Naive thymus-derived CD4-positive, alpha-beta T cell (primary cell): ENCODE results near the gene IFIH1. TPM values are rescaled to one million over a fixed set of nuclear protein-coding genes. Genes with fewer than 3 reads are reported as not detected.
A peak's percentile ranks its signal among the peaks of the same experiment; 100 is the strongest.

Experiments
- ATAC-seq: fragments of 150-1000 bp; cut with Tn5 transposase; 2 replicates; pipeline ENCODE4 v1.10.0; 2021; ENCODE audit warnings: mild to moderate bottlenecking, moderate library complexity
- CTCF ChIA-PET: fragments of 350-600 bp; sonication (Branson Sonifier 250); formaldehyde crosslinking; loops from one replicate; lab custom pipeline; 2021; ENCODE audit warnings: antibody characterized with exemption; lab: Charles Lee
- POLR2A ChIA-PET: fragments of 350-600 bp; sonication (Branson Sonifier 250); formaldehyde crosslinking; loops from one replicate; lab custom pipeline; 2021; ENCODE audit warnings: antibody characterized with exemption, inconsistent platforms; lab: Charles Lee
- DNase-seq, 9 donors: peaks; one replicate each; pipeline versions ENCODE4 v3.0.0 to v3.0.0-alpha.2; 2020 to 2022; ENCODE audit warnings: mixed read lengths in 1 of 9
- H3K27ac ChIP-seq: one replicate; pipeline ENCODE4 v1.7.0; 2013; ENCODE audit warnings: mild to moderate bottlenecking, low read depth, low read length, moderate library complexity
- H3K27me3 ChIP-seq, 2 donors: one replicate each; pipeline ENCODE4 v1.7.0; 2013; ENCODE audit warnings: low read length in 2 of 2, mild to moderate bottlenecking in 2 of 2, moderate library complexity in 2 of 2; ENCODE audit not compliant: control insufficient read depth in 2 of 2, insufficient read depth in 2 of 2
- H3K36me3 ChIP-seq, 3 experiments: 1 replicate in 2 of 3; 2 replicates in 1 of 3; pipeline ENCODE4 v1.7.0; 2013; ENCODE audit warnings: low read length in 3 of 3, mild to moderate bottlenecking in 3 of 3, moderate library complexity in 1 of 3; ENCODE audit not compliant: insufficient read depth in 3 of 3, control insufficient read depth in 2 of 3
- H3K4me1 ChIP-seq, 2 donors: one replicate each; pipeline ENCODE4 v1.7.0; 2013; ENCODE audit warnings: low read length in 2 of 2, mild to moderate bottlenecking in 2 of 2, moderate library complexity in 1 of 2; ENCODE audit not compliant: control insufficient read depth in 2 of 2, insufficient read depth in 2 of 2
- H3K4me3 ChIP-seq: 2 replicates; pipeline ENCODE4 v1.7.0; 2013; ENCODE audit warnings: mild to moderate bottlenecking, low read length
- H3K9me3 ChIP-seq, 3 experiments: 1 replicate in 2 of 3; 2 replicates in 1 of 3; pipeline ENCODE4 v1.7.0; 2013; ENCODE audit warnings: low read length in 3 of 3; ENCODE audit not compliant: control insufficient read depth in 2 of 3
- H3K27ac Mint-ChIP-seq, 9 donors: one replicate each; pipeline ENCODE4 v1.8.0; 2020 to 2022; ENCODE audit warnings: mixed read lengths in 9 of 9, mild to moderate bottlenecking in 8 of 9, moderate library complexity in 5 of 9, inconsistent platforms in 2 of 9
- H3K27me3 Mint-ChIP-seq, 5 donors: one replicate each; pipeline ENCODE4 v1.8.0; 2021 to 2022; ENCODE audit warnings: mixed read lengths in 5 of 5, mild to moderate bottlenecking in 1 of 5
- H3K36me3 Mint-ChIP-seq, 5 donors: one replicate each; pipeline ENCODE4 v1.8.0; 2020 to 2022; ENCODE audit warnings: mixed read lengths in 5 of 5, mild to moderate bottlenecking in 3 of 5, inconsistent platforms in 1 of 5
- H3K4me1 Mint-ChIP-seq, 7 donors: one replicate each; pipeline ENCODE4 v1.8.0; 2020 to 2022; ENCODE audit warnings: mixed read lengths in 7 of 7, mild to moderate bottlenecking in 3 of 7, inconsistent platforms in 1 of 7
- H3K4me3 Mint-ChIP-seq, 10 donors: one replicate each; pipeline ENCODE4 v1.8.0; 2020 to 2022; ENCODE audit warnings: mild to moderate bottlenecking in 10 of 10, mixed read lengths in 10 of 10, moderate library complexity in 6 of 10, inconsistent platforms in 2 of 10
- H3K9me3 Mint-ChIP-seq, 11 donors: one replicate each; pipeline ENCODE4 v1.8.0; 2020 to 2022; ENCODE audit warnings: mixed read lengths in 11 of 11, mild to moderate bottlenecking in 4 of 11, inconsistent platforms in 1 of 11, moderate library complexity in 1 of 11
- intact Hi-C, 2 donors: fragments of 100-400 bp; cut with micrococcal nuclease; formaldehyde crosslinking; loops; one replicate each; pipeline ENCODE4 v1.15.1; 2023
- polyA plus RNA-seq, 2 donors: library from polyadenylated mRNA; unstranded; fragments of 300-500 nt; fragmentation: Illumina TruSeq; gene quantifications; one replicate each; pipeline ENCODE4 v1.2.3, GENCODE V29; 2021
- total RNA-seq, 6 experiments: library from RNA in 5 of 6; stranded (reverse) in 5 of 6; gene quantifications; 1 replicate in 5 of 6; 2 replicates in 1 of 6; pipeline ENCODE4 v1.2.3 and lab custom pipeline; 2021 to 2026

Gene IFIH1
- total and polyA plus RNA-seq, 7 experiments from 2014 or later: 14.5 to 77.9 (median 23.1) TPM

DNA sequence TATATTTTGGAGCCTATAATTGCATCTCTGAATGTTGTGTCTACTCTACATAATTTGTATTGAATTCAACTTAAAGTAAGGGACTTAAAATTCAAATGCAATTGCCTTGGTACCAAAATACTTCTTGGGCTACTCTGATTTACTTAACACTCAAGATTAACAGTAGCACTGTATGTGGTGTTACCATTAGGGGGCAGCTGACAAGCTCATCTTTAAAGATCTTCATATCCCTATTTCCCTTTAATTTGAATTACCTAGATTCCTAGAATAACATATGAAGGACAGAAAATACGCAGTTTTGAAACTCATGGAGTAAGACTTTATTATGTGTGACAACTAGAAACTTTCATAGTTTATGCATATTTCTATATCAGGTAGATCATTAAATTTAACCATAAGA lies 37.8 kb downstream of the IFIH1 start:
- DNase-seq: no peak
- Histone ChIP-seq H3K27me3 (no peaks in the 10 kb centered on the region), H3K4me3 (no peak overlapping the region), H3K9me3 (no peaks in the 10 kb centered on the region), H3K4me1 (no peaks in the 10 kb centered on the region), H3K36me3 (peaks cover 2 to 58% (median 24%) of the 10 kb centered on the region in 3 experiments), H3K27ac (no peak overlapping the region)
- Mint-ChIP-seq H3K27ac (no peak overlapping the region), H3K36me3 (peaks cover 27 to 68% (median 50%) of the 10 kb centered on the region in 5 donors), H3K4me3 (no peak overlapping the region), H3K4me1 (peaks cover 0 to 2% (median 0%) of the 10 kb centered on the region in 7 donors), H3K9me3 (no peaks in the 10 kb centered on the region), H3K27me3 (no peaks in the 10 kb centered on the region)
- CTCF ChIA-PET: no interaction called here
- POLR2A ChIA-PET: no interaction called here
- ATAC-seq: no peak
- intact Hi-C loops: no loop called here

- ATAC-seq: no peak
- Histone ChIP-seq H3K4me1 (no peaks in the 10 kb centered on the region), H3K9me3 (no peaks in the 10 kb centered on the region), H3K4me3 (no peak overlapping the region), H3K36me3 (peaks cover 2 to 42% (median 4%) of the 10 kb centered on the region in 3 experiments), H3K27ac (no peak overlapping the region), H3K27me3 (no peaks in the 10 kb centered on the region)
- ChIA-PET CTCF (interaction anchor here (3.1 kb wide), 1 partner anchor 23 kb away, joined by 16 read pairs; no protein-coding TSS in a partner anchor), POLR2A (no interaction called here)
- Mint-ChIP-seq H3K27me3 (no peaks in the 10 kb centered on the region), H3K36me3 (peaks cover 27 to 69% (median 58%) of the 10 kb centered on the region in 5 donors), H3K4me3 (no peak overlapping the region), H3K4me1 (no peaks in the 10 kb centered on the region), H3K27ac (no peak overlapping the region), H3K9me3 (no peaks in the 10 kb centered on the region)
- no peak for DNase-seq
- intact Hi-C loops: no loop called here
These were observed 41.1 kb downstream of the IFIH1 start for GRCh38 chr2:162277381-162277780.

DNA sequence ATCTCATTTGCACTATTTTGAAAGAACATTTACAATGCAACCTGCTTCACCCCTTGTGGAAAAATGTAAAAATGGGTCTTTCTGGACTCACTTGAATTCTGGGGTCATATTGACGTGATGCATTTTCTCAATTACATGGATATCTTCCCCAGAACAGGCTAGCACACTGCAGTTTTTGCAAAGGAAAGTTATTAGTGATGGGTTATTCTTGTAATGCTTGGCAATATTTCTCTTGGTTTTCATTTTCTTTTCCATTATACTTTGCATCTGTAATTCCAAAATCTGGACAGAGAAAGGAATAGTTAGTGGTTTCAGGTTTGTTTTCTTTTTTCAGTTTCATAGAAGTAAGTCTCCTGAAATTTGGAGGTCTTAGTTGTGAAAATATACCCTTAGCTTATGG lies 50.5 kb downstream of the IFIH1 start:
- H3K36me3 Mint-ChIP-seq: peaks cover 30 to 73% (median 68%) of the 10 kb centered on the region in 5 donors
- no peaks in the 10 kb centered on the region for H3K27me3 Mint-ChIP-seq
- H3K27ac Mint-ChIP-seq: peak overlapping the region in 1 of 9 donors; percentile 31
- H3K4me1 ChIP-seq: no peaks in the 10 kb centered on the region
- peaks cover 5 to 26% (median 6%) of the 10 kb centered on the region in 3 experiments for H3K36me3 ChIP-seq
- no peak overlapping the region for H3K4me3 ChIP-seq
- POLR2A ChIA-PET: no interaction called here
- CTCF ChIA-PET: no interaction called here
- no peaks in the 10 kb centered on the region for H3K9me3 Mint-ChIP-seq
- H3K4me3 Mint-ChIP-seq: no peak overlapping the region
- no peaks in the 10 kb centered on the region for H3K9me3 ChIP-seq
- H3K27ac ChIP-seq: no peak overlapping the region
- peaks cover 0 to 2% (median 0%) of the 10 kb centered on the region in 7 donors for H3K4me1 Mint-ChIP-seq
- no peaks in the 10 kb centered on the region for H3K27me3 ChIP-seq
- ATAC-seq (no peak), DNase-seq (no peak)
- intact Hi-C loops: no loop called here

DNA sequence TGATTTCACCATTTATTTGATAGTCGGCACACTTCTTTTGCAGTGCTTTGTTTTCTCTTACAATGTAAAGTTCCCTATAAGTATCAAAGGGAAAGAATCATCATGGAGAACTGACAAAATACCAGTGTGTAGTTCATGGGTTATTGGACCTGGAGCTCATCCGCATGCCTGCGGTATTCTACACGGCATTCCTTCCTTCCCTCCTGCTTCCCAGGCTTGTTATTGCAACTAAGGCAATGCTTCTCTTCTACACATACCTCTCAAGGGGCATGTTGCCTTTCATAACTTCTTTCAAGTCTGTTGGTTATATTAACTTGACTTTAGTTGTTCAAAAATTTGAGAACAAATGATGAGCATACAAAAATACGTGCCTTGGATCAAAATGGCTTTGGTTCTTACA lies 51.0 kb downstream of the IFIH1 start:
- Histone ChIP-seq H3K36me3 (peaks cover 5 to 26% (median 6%) of the 10 kb centered on the region in 3 experiments), H3K9me3 (no peaks in the 10 kb centered on the region), H3K4me1 (no peaks in the 10 kb centered on the region), H3K27me3 (no peaks in the 10 kb centered on the region), H3K4me3 (no peak overlapping the region), H3K27ac (no peak overlapping the region)
- intact Hi-C loops: no loop called here
- Mint-ChIP-seq H3K4me1 (peaks cover 0 to 2% (median 0%) of the 10 kb centered on the region in 7 donors), H3K27me3 (no peaks in the 10 kb centered on the region), H3K9me3 (no peaks in the 10 kb centered on the region), H3K27ac (no peak overlapping the region), H3K4me3 (no peak overlapping the region), H3K36me3 (peaks cover 27 to 70% (median 64%) of the 10 kb centered on the region in 5 donors)
- POLR2A ChIA-PET: no interaction called here
- DNase-seq (no peak), ATAC-seq (no peak)
- CTCF ChIA-PET: no interaction called here

GRCh38 chr2:162266460-162266760 lies 52.1 kb downstream of the IFIH1 start:
- Histone ChIP-seq H3K9me3 (no peaks in the 10 kb centered on the region), H3K27ac (no peak overlapping the region), H3K4me1 (peaks cover 0 to 4% of the 10 kb centered on the region in 2 donors), H3K36me3 (peaks cover 0 to 20% (median 5%) of the 10 kb centered on the region in 3 experiments), H3K4me3 (no peak overlapping the region), H3K27me3 (no peaks in the 10 kb centered on the region)
- DNase-seq (no peak), ATAC-seq (no peak)
- Mint-ChIP-seq H3K4me1 (peaks cover 3 to 9% (median 7%) of the 10 kb centered on the region in 7 donors), H3K4me3 (no peak overlapping the region), H3K27ac (peak overlapping the region in 1 of 9 donors; percentile 45), H3K36me3 (peaks cover 21 to 59% (median 54%) of the 10 kb centered on the region in 5 donors), H3K27me3 (no peaks in the 10 kb centered on the region), H3K9me3 (no peaks in the 10 kb centered on the region)
- intact Hi-C loops: no loop called here
- ChIA-PET POLR2A (no interaction called here), CTCF (no interaction called here)

GRCh38 chr2:162265666-162266459 lies 52.6 kb downstream of the IFIH1 start:
- H3K4me1 ChIP-seq: peaks cover 0 to 7% of the 10 kb centered on the region in 2 donors
- Mint-ChIP-seq H3K36me3 (peaks cover 21 to 55% (median 50%) of the 10 kb centered on the region in 5 donors), H3K27ac (no peak overlapping the region), H3K9me3 (no peaks in the 10 kb centered on the region), H3K4me3 (no peak overlapping the region), H3K27me3 (no peaks in the 10 kb centered on the region), H3K4me1 (peaks cover 8 to 12% (median 12%) of the 10 kb centered on the region in 7 donors)
- H3K27ac ChIP-seq: no peak overlapping the region
- intact Hi-C loops: no loop called here
- no peak for ATAC-seq
- ChIA-PET POLR2A (interaction anchor here (0.7 kb wide), 1 partner anchor 11 kb away, joined by 3 read pairs; no protein-coding TSS in a partner anchor), CTCF (no interaction called here)
- no peaks in the 10 kb centered on the region for H3K9me3 ChIP-seq
- H3K36me3 ChIP-seq: peaks cover 0 to 18% (median 5%) of the 10 kb centered on the region in 3 experiments
- H3K4me3 ChIP-seq: no peak overlapping the region
- DNase-seq: no peak
- H3K27me3 ChIP-seq: no peaks in the 10 kb centered on the region
